Measurements from ENCODE around the gene A2ML1.
"Not testable (repeated sequence)": the region's sequence is repeated elsewhere in the genome, so short reads cannot be mapped to it uniquely, and the experiment has no call there.

Gene A2ML1

DNA sequence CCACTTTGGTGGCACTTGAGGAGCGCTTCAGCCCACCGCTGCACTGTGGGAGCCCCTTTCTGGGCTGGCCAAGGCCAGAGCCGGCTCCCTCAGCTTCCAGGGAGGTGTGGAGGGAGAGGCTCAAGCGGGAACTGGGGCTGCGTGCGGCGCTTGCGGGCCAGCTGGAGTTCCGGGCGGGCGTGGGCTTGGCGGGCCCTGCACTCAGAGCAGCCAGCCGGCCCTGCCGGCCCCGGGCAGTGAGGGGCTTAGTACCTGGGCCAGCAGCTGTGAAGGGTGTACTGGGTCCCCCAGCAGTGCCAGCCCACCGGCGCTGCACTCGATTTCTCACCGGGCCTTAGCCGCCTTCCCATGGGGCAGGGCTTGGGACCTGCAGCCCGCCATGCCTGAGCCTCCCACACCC lies 27.8 kb upstream of the A2ML1 start:
- WGBS (ENCODE audit: extremely low coverage, insufficient coverage, insufficient read length) = no CpG with 5 or more reads among the region's 21 CpGs

DNA sequence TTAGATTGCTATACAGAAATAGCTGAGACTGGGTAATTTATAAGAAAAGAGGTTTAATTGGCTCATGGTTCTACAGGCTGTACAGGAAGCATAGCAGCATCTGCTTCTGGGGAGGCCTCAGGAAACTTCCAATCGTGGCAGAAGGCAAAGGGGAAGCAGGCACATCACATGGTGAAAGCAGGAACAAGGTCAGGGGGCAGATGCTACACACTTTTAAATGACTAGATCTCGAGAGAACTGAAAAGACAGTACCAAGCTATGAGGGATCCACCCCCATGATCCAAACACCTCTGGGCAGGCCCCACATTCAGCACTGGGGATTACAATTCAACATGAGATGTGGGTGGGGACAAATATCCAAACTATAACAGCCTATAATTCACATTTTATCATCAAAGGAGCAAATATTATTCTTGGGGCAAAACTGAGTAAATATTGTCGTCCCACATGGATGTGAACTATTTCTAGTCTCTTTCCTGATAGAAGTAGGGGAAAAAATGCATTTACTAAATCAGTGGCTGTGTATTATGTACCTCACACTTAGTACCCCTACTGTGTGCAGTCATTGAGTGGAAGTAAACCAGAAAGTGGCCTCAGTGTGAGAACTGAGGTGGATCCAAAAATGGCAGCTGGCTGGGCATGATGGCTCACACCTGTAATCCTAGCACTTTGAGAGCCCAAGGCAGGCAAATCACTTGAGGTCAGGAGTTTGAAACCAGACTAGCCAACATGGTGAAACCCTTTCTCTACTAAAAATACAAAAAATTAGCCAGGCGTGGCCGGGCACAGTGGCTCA lies 25.4 kb upstream of the A2ML1 start:
- WGBS (ENCODE audit: extremely low coverage, insufficient coverage, insufficient read length) = no CpG with 5 or more reads among the region's 5 CpGs
- Histone ChIP-seq H3K4me2 (ENCODE audit: low read length) (no peak overlapping the region), H3K27ac (ENCODE audit: low read depth, low read length) (no peak overlapping the region), H3K4me1 (ENCODE audit: control insufficient read depth in 1 of 2, insufficient read depth in 2 of 2, low read length in 2 of 2) (no peaks in the 10 kb centered on the region), H4K8ac (ENCODE audit: low read depth, low read length) (no peak overlapping the region), H3K14ac (ENCODE audit: low read length) (no peak overlapping the region), H4K12ac (ENCODE audit: low read depth, low read length) (no peak overlapping the region), H3K9me3 (ENCODE audit: insufficient read depth, low read depth, low read length) (no peaks in the 10 kb centered on the region), H2BK120ac (ENCODE audit: insufficient read depth, low read length, poor library complexity) (no peak overlapping the region), H3K27me3 (ENCODE audit: insufficient read depth, low read length) (no peaks in the 10 kb centered on the region), H4K91ac (ENCODE audit: low read depth, low read length) (no peak overlapping the region), H3K4ac (ENCODE audit: low read depth, low read length) (no peak overlapping the region), H2BK5ac (ENCODE audit: low read depth, low read length, poor library complexity) (no peak overlapping the region), H3K79me1 (ENCODE audit: low read length) (no peaks in the 10 kb centered on the region), H3K4me3 (ENCODE audit: low read depth, low read length) (no peak overlapping the region), H2AFZ (ENCODE audit: insufficient read depth, low read length, poor library complexity) (no peak overlapping the region), H2AK5ac (ENCODE audit: low read length) (no peak overlapping the region), H3K18ac (ENCODE audit: low read length) (no peak overlapping the region), H3K36me3 (ENCODE audit: control insufficient read depth in 1 of 2, insufficient read depth in 2 of 2, low read length in 2 of 2) (peaks cover 8 to 14% of the 10 kb centered on the region in 2 experiments), H3K9ac (ENCODE audit: low read length) (no peak overlapping the region), H2BK12ac (ENCODE audit: low read length) (peak overlapping the region; percentile 45), H3K23ac (ENCODE audit: low read length) (no peak overlapping the region), H3K79me2 (ENCODE audit: control insufficient read depth, insufficient read depth, low read length, poor library complexity) (no peaks in the 10 kb centered on the region)
- no peak for DNase-seq

More for the DNA sequence above, 27.8 kb upstream of the A2ML1 start:
- H3K4me1 ChIP-seq (ENCODE audit: control insufficient read depth in 1 of 2, insufficient read depth in 2 of 2, low read length in 2 of 2); H4K12ac ChIP-seq (ENCODE audit: low read depth, low read length); H3K27ac ChIP-seq (ENCODE audit: low read depth, low read length); H3K14ac ChIP-seq (ENCODE audit: low read length); H3K9ac ChIP-seq (ENCODE audit: low read length); H4K8ac ChIP-seq (ENCODE audit: low read depth, low read length); H2AFZ ChIP-seq (ENCODE audit: insufficient read depth, low read length, poor library complexity); H3K79me2 ChIP-seq (ENCODE audit: control insufficient read depth, insufficient read depth, low read length, poor library complexity); H4K91ac ChIP-seq (ENCODE audit: low read depth, low read length); H3K18ac ChIP-seq (ENCODE audit: low read length); DNase-seq; H2BK5ac ChIP-seq (ENCODE audit: low read depth, low read length, poor library complexity); H3K4me2 ChIP-seq (ENCODE audit: low read length); H2BK12ac ChIP-seq (ENCODE audit: low read length); H3K23ac ChIP-seq (ENCODE audit: low read length); H2BK120ac ChIP-seq (ENCODE audit: insufficient read depth, low read length, poor library complexity); H3K9me3 ChIP-seq (ENCODE audit: insufficient read depth, low read depth, low read length); H3K27me3 ChIP-seq (ENCODE audit: insufficient read depth, low read length); H3K4me3 ChIP-seq (ENCODE audit: low read depth, low read length); H3K4ac ChIP-seq (ENCODE audit: low read depth, low read length); H3K79me1 ChIP-seq (ENCODE audit: low read length); H2AK5ac ChIP-seq (ENCODE audit: low read length): not testable (repeated sequence)
- peaks cover 10 to 14% of the 10 kb centered on the region in 2 experiments for H3K36me3 ChIP-seq (ENCODE audit: control insufficient read depth in 1 of 2, insufficient read depth in 2 of 2, low read length in 2 of 2)

DNA sequence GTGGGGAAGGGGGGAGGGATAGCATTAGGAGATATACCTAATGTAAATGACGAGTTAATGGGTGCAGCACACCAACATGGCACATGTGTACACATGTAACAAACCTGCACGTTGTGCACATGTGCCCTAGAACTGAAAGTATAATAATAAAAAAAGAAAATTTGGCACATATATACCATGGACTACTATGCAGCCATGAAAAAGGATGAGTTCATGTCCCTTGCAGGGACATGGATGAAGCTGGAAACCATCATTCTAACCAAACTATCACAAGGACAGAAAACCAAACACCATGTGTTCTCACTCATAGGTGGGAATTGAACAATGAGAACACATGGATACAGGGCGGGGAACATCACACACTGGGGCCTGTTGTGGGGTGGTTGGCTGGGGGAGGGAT lies 21.2 kb upstream of the A2ML1 start:
- H3K79me1 ChIP-seq (ENCODE audit: low read length); H3K36me3 ChIP-seq (ENCODE audit: control insufficient read depth in 1 of 2, insufficient read depth in 2 of 2, low read length in 2 of 2); H4K91ac ChIP-seq (ENCODE audit: low read depth, low read length); H3K14ac ChIP-seq (ENCODE audit: low read length); H3K4ac ChIP-seq (ENCODE audit: low read depth, low read length); H2BK120ac ChIP-seq (ENCODE audit: insufficient read depth, low read length, poor library complexity); H3K23ac ChIP-seq (ENCODE audit: low read length); H3K4me1 ChIP-seq (ENCODE audit: control insufficient read depth in 1 of 2, insufficient read depth in 2 of 2, low read length in 2 of 2); H3K4me2 ChIP-seq (ENCODE audit: low read length); H2AFZ ChIP-seq (ENCODE audit: insufficient read depth, low read length, poor library complexity); H3K9ac ChIP-seq (ENCODE audit: low read length); H3K18ac ChIP-seq (ENCODE audit: low read length); H3K9me3 ChIP-seq (ENCODE audit: insufficient read depth, low read depth, low read length); H2BK5ac ChIP-seq (ENCODE audit: low read depth, low read length, poor library complexity); H3K4me3 ChIP-seq (ENCODE audit: low read depth, low read length); H3K79me2 ChIP-seq (ENCODE audit: control insufficient read depth, insufficient read depth, low read length, poor library complexity); H2BK12ac ChIP-seq (ENCODE audit: low read length); H4K8ac ChIP-seq (ENCODE audit: low read depth, low read length); H2AK5ac ChIP-seq (ENCODE audit: low read length); H4K12ac ChIP-seq (ENCODE audit: low read depth, low read length); H3K27me3 ChIP-seq (ENCODE audit: insufficient read depth, low read length); DNase-seq; H3K27ac ChIP-seq (ENCODE audit: low read depth, low read length): not testable (repeated sequence)
- no CpG with 5 or more reads among the region's 3 CpGs for WGBS (ENCODE audit: extremely low coverage, insufficient coverage, insufficient read length)

DNA sequence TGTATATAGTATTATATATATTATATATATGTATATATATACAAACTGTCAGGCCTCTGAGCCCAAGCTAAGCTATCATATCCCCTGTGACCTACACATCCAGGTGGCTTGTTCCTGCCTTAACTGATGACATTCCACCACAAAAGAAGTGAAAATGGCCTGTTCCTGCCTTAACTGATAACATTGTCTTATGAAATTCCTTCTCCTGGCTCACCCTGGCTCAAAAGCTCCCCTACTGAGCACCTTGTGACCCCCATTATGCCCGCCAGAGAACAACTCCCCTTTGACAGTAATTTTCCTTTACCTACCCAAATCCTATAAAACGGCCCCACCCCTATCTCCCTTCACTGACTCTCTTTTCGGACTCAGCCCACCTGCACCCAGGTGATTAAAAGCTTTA lies 17.6 kb upstream of the A2ML1 start:
- not testable (repeated sequence) for H3K14ac ChIP-seq (ENCODE audit: low read length); H3K27me3 ChIP-seq (ENCODE audit: insufficient read depth, low read length); H3K27ac ChIP-seq (ENCODE audit: low read depth, low read length); H4K8ac ChIP-seq (ENCODE audit: low read depth, low read length); H2BK5ac ChIP-seq (ENCODE audit: low read depth, low read length, poor library complexity); H3K9ac ChIP-seq (ENCODE audit: low read length); DNase-seq; H3K79me2 ChIP-seq (ENCODE audit: control insufficient read depth, insufficient read depth, low read length, poor library complexity); H3K23ac ChIP-seq (ENCODE audit: low read length); H3K4me2 ChIP-seq (ENCODE audit: low read length); H2AK5ac ChIP-seq (ENCODE audit: low read length); H3K4me3 ChIP-seq (ENCODE audit: low read depth, low read length); H3K18ac ChIP-seq (ENCODE audit: low read length); H3K36me3 ChIP-seq (ENCODE audit: control insufficient read depth in 1 of 2, insufficient read depth in 2 of 2, low read length in 2 of 2); H4K12ac ChIP-seq (ENCODE audit: low read depth, low read length); H2BK120ac ChIP-seq (ENCODE audit: insufficient read depth, low read length, poor library complexity); H3K4ac ChIP-seq (ENCODE audit: low read depth, low read length); H3K79me1 ChIP-seq (ENCODE audit: low read length); H2BK12ac ChIP-seq (ENCODE audit: low read length); H4K91ac ChIP-seq (ENCODE audit: low read depth, low read length); H3K4me1 ChIP-seq (ENCODE audit: control insufficient read depth in 1 of 2, insufficient read depth in 2 of 2, low read length in 2 of 2); H3K9me3 ChIP-seq (ENCODE audit: insufficient read depth, low read depth, low read length); H2AFZ ChIP-seq (ENCODE audit: insufficient read depth, low read length, poor library complexity)
- no CpG with 5 or more reads among the region's 3 CpGs for WGBS (ENCODE audit: extremely low coverage, insufficient coverage, insufficient read length)
